Measurements from ENCODE around the gene YPEL3. TPM values are rescaled to one million over a fixed set of nuclear protein-coding genes. Genes with fewer than 3 reads are reported as not detected.

YPEL3 gene
- total RNA-seq, 1 donor from 2014 or later = 6.8 TPM

DNA sequence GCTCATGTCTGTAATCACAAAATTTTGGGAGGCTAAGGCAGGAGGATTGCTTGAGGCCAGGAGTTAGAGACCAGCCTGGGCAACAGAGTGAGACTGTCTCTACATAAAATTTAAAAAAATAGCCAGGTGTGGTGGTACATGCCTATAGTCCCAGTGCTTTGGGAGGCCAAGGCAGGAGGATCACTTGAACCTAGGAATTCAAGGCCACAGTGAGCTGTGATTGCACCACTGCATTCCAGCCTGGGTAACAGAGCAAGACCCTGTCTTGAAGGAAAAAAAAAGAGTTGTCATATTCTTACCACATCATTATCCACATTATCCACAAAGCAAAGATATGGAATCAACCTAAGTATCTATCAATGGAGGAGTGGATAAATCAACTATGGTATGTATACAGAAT lies 48.0 kb upstream of the YPEL3 start:
- Histone ChIP-seq H3K27ac (no peak overlapping the region), H2AFZ (replicated peaks) (no peak overlapping the region), H3K9ac (no peak overlapping the region), H3K4me3 (no peak overlapping the region), H3K36me3 (no peaks in the 10 kb centered on the region), H3K9me3 (ENCODE audit: low read depth) (peaks cover under 1% of the 10 kb centered on the region), H3F3A (ENCODE audit: low read depth) (no peaks in the 10 kb centered on the region), H3K27me3 (no peaks in the 10 kb centered on the region), H3K4me1 (no peaks in the 10 kb centered on the region), H3K4me2 (no peak overlapping the region), H4K20me1 (ENCODE audit: low read depth) (no peaks in the 10 kb centered on the region), H3K79me2 (ENCODE audit: low read depth) (no peaks in the 10 kb centered on the region)
- Mint-ChIP-seq H3K4me3 (no peak overlapping the region), H3K4me1 (no peaks in the 10 kb centered on the region), H3K36me3 (no peaks in the 10 kb centered on the region), H3K27ac (no peak overlapping the region), H3K9me3 (peaks cover 5% of the 10 kb centered on the region), H3K27me3 (ENCODE audit: insufficient read depth, low read depth) (peaks cover 7% of the 10 kb centered on the region)
- TF ChIP-seq CTCF (IDR thresholded peaks at IDR 0.05) (no peak), EZH2phosphoT487 (IDR thresholded peaks at IDR 0.05) (no peak), EZH2 (IDR thresholded peaks at IDR 0.05) (no peak)
- DNase-seq (ENCODE audit: low spot score) = no peak

DNA sequence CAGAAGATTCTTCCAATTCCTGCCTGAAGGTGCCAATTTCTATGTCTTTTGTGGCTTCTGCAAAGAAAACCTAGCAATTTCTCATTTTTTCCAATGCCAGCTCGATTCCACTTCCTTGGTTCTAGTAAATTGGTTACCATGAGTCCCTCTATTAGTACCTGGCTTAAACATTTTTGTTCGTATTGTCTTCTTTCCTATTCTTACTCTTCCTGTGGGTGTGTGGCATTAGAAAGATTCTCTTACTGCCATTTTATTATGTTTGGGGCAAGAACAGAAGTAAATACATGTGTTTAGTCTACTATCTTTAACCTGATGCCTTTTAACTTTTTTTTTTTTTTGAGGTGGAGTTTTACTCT lies 47.3 kb upstream of the YPEL3 start:
- Histone ChIP-seq H4K20me1 (ENCODE audit: low read depth) (no peaks in the 10 kb centered on the region), H3K9me3 (ENCODE audit: low read depth) (no peaks in the 10 kb centered on the region), H3K27me3 (no peaks in the 10 kb centered on the region), H3F3A (ENCODE audit: low read depth) (no peaks in the 10 kb centered on the region), H3K4me2 (no peak overlapping the region), H3K27ac (no peak overlapping the region), H3K9ac (no peak overlapping the region), H3K4me1 (no peaks in the 10 kb centered on the region), H3K4me3 (no peak overlapping the region), H3K36me3 (no peaks in the 10 kb centered on the region), H2AFZ (replicated peaks) (no peak overlapping the region), H3K79me2 (ENCODE audit: low read depth) (no peaks in the 10 kb centered on the region)
- no peaks in the 10 kb centered on the region for H3K9me3 Mint-ChIP-seq
- TF ChIP-seq EZH2 (IDR thresholded peaks at IDR 0.05) = no peak
- no peak for TF ChIP-seq CTCF (IDR thresholded peaks at IDR 0.05)
- no peak for TF ChIP-seq EZH2phosphoT487 (IDR thresholded peaks at IDR 0.05)
- no peaks in the 10 kb centered on the region for H3K4me1 Mint-ChIP-seq
- H3K36me3 Mint-ChIP-seq = no peaks in the 10 kb centered on the region
- H3K27ac Mint-ChIP-seq = no peak overlapping the region
- H3K4me3 Mint-ChIP-seq = no peak overlapping the region
- DNase-seq (ENCODE audit: low spot score) = no peak
- H3K27me3 Mint-ChIP-seq (ENCODE audit: insufficient read depth, low read depth) = peaks cover 8% of the 10 kb centered on the region

GRCh38 chr16:30142672-30143346 lies 46.8 kb upstream of the YPEL3 start:
- no peaks in the 10 kb centered on the region for H3K36me3 Mint-ChIP-seq
- Histone ChIP-seq H3K9me3 (ENCODE audit: low read depth) (no peaks in the 10 kb centered on the region), H3K4me1 (no peaks in the 10 kb centered on the region), H3K4me3 (no peak overlapping the region), H2AFZ (replicated peaks) (no peak overlapping the region), H3K27ac (no peak overlapping the region), H3K4me2 (no peak overlapping the region), H4K20me1 (ENCODE audit: low read depth) (no peaks in the 10 kb centered on the region), H3F3A (ENCODE audit: low read depth) (no peaks in the 10 kb centered on the region), H3K9ac (no peak overlapping the region), H3K36me3 (no peaks in the 10 kb centered on the region), H3K27me3 (no peaks in the 10 kb centered on the region), H3K79me2 (ENCODE audit: low read depth) (no peaks in the 10 kb centered on the region)
- no peaks in the 10 kb centered on the region for H3K4me1 Mint-ChIP-seq
- no peaks in the 10 kb centered on the region for H3K9me3 Mint-ChIP-seq
- peaks cover 8% of the 10 kb centered on the region for H3K27me3 Mint-ChIP-seq (ENCODE audit: insufficient read depth, low read depth)
- no peak overlapping the region for H3K27ac Mint-ChIP-seq
- peak; percentile 43 for TF ChIP-seq CTCF (IDR thresholded peaks at IDR 0.05)
- TF ChIP-seq EZH2phosphoT487 (IDR thresholded peaks at IDR 0.05) = no peak
- TF ChIP-seq EZH2 (IDR thresholded peaks at IDR 0.05) = no peak
- peak; percentile 46 for DNase-seq (ENCODE audit: low spot score)
- H3K4me3 Mint-ChIP-seq = no peak overlapping the region

Measured in neural progenitor cell (in vitro differentiated cells).